K562 (cell line): Measurements from ENCODE around the gene PDE11A. TPM values are rescaled to one million over a fixed set of nuclear protein-coding genes. Genes with fewer than 3 reads are reported as not detected.

Experiments
- ARID4B ChIP-seq: sonication (generic); formaldehyde crosslinking; IDR thresholded peaks from 2 replicates; pipeline ENCODE4 v1.8.0; 2022; ENCODE audit warnings: mild to moderate bottlenecking, missing genetic modification reagents
- MGA ChIP-seq: fragments of 450-650 bp; IDR thresholded peaks from 2 replicates; pipeline ENCODE4 v1.6.1; 2016; ENCODE audit warnings: mild to moderate bottlenecking, moderate library complexity
- NFRKB ChIP-seq: fragments of 450-650 bp; IDR thresholded peaks from 2 replicates; pipeline ENCODE4 v1.6.1; 2016; ENCODE audit warnings: low read depth
- STAT5A ChIP-seq: IDR thresholded peaks from 2 replicates; pipeline ENCODE4 v1.6.1; 2012; ENCODE audit warnings: low read length, inconsistent platforms, borderline replicate concordance
- TAF7 ChIP-seq: fragments of 450-650 bp; IDR thresholded peaks from 2 replicates; pipeline ENCODE4 v1.6.1; 2016; ENCODE audit warnings: missing genetic modification characterization, missing compliant biosample characterization
- TCF3 ChIP-seq: sonication (generic); formaldehyde crosslinking; IDR thresholded peaks from 2 replicates; pipeline ENCODE4 v1.4.0; 2020; ENCODE audit warnings: mild to moderate bottlenecking, missing genetic modification reagents
- TCFL5 ChIP-seq: fragments of 250-450 bp; sonication (Bioruptor Pico); conservative IDR thresholded peaks from 2 replicates; pipeline ENCODE4 v1.6.1; 2021; ENCODE audit warnings: mild to moderate bottlenecking, moderate library complexity, matching md5 sums
- TEAD4 ChIP-seq, 2 experiments: sonication (generic) in 1 of 2; formaldehyde crosslinking in 1 of 2; IDR thresholded peaks; 2 replicates each; pipeline versions ENCODE4 v1.6.1 to v1.8.0; 2012 to 2022; ENCODE audit warnings: borderline replicate concordance in 1 of 2, inconsistent platforms in 1 of 2, low read length in 1 of 2, mild to moderate bottlenecking in 1 of 2, missing genetic modification reagents in 1 of 2
- ZNF197 ChIP-seq: fragments of 200-800 bp; sonication (Bioruptor generic); IDR thresholded peaks from 2 replicates; pipeline ENCODE4 v1.6.1; 2016; ENCODE audit warnings: low read depth, missing genetic modification characterization, missing compliant biosample characterization
- polyA plus RNA-seq, 8 experiments: library from polyadenylated mRNA; depleted of rRNA in 4 of 8; stranded (reverse) in 5 of 8; unstranded in 3 of 8; fragments of >200 nt; fragmentation: Nextera tagmentation in 2 of 8; fragmentation: Illumina TruSeq in 1 of 8; extraction: Ambion mirVana in 2 of 8; extraction: Trizol in 1 of 8; gene quantifications; 2 replicates each; pipeline versions ENCODE4 v1.2.1 to v1.2.3, GENCODE V29; 2011 to 2014; ENCODE audit warnings: inconsistent platforms in 1 of 8, missing spikeins in 1 of 8
- total RNA-seq, 7 experiments: library from RNA; depleted of rRNA in 6 of 7; stranded (reverse); fragments of >200 nt in 6 of 7; fragmentation: Illumina TruSeq in 2 of 7; extraction: Trizol in 2 of 7; gene quantifications; 2 replicates each; pipeline versions ENCODE4 v1.2.1 to v1.2.3, GENCODE V29; 2011 to 2021; ENCODE audit warnings: low replicate concordance in 1 of 7

PDE11A gene
- total and polyA plus RNA-seq, 9 of the 15 experiments (the other 6 are each of a cell fraction or from before 2014, with no cell fraction given): 3.2 to 22.1 (median 5.7) TPM

GRCh38 chr2:177727577-177728398 is 344.8 kb downstream of the PDE11A start (continued):
- peak; percentile 67; the same call in 1 of the 2 replicates for TF ChIP-seq NFRKB
- peak; percentile 71 for TF ChIP-seq MGA
- peak; percentile 46; the same call in 1 of the 2 replicates for TF ChIP-seq TAF7 (tag)
- no peak for TF ChIP-seq ZNF197 (CRISPR knock-in tag)
- TF ChIP-seq TEAD4 (IDR thresholded peaks at IDR 0.05; ENCODE audit: low read length): peak; percentile 60
- no peak for TF ChIP-seq TEAD4 (CRISPR knock-in tag; IDR thresholded peaks at IDR 0.05; ENCODE audit: borderline replicate concordance)
- TF ChIP-seq TCF3 (CRISPR knock-in tag): peak; percentile 36
- no peak for TF ChIP-seq ARID4B (CRISPR knock-in tag)
- peak; percentile 73 for TF ChIP-seq STAT5A
- 0 out of 2 replicates have a peak, but pooled peaks have one; percentile 20 for TF ChIP-seq TCFL5
